Activated CD4-positive, alpha-beta T cell treated with anti-CD3 and anti-CD28 coated beads, Interleukin-2, Interleukin-4, amounts not matched to agents 100 ng/mL and 50 ng/mL, durations not matched to agents 16 hours and 8 hours (primary cell): ENCODE measurements around the gene GZMM.

Experiments used
- DNase-seq: peaks from one replicate; pipeline ENCODE4 v3.0.0-alpha.2; 2020; ENCODE audit warnings: low spot score

GZMM gene

DNA sequence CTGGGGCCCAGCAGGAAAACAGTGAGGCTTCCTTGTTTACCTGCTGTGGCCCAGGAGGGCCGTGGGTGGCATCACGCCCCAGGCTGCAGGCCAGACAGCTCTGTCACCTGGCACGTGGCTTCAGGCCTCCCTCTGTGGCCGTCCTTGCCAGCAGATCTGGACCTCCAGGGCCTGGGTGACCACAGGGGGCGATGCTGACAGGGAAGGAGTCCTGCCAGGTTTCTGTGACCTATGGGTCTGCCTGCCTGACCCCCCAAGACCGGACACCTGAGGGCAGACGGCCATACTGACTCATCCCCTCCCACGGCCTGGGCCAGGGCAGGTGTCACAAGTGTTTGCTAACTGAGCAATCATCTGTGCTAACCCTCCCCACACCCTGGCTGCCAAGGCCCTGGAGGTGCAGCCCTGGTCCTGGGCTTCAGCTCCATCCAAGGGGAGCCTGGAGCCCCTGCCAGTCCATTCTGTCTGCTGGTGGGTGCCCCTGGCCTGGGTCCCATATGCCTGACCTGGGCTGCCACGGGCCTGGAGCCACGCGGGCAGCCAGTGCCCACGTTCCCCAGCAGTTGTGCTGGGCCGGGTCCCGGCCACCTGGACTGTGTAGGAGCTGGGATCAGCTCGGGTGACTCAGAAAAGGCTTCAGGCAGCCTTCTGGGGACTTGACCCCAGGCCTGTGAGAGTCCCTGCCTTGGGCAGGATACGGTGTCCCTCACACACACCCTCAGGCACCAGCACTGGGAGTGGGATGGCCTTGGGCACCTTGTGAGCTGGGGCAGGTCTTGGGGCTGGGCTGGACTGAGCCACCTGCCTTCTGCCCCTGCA lies 8.6 kb upstream of the GZMM start:
- DNase-seq, result no peak

GRCh38 chr19:536031-536880 lies 7.6 kb upstream of the GZMM start:
- no peak for DNase-seq

GRCh38 chr19:536881-537404 lies 6.9 kb upstream of the GZMM start:
- DNase-seq, result no peak

GRCh38 chr19:538641-539428 lies 5.0 kb upstream of the GZMM start:
- DNase-seq, result no peak

GRCh38 chr19:539429-540030 lies 4.3 kb upstream of the GZMM start:
- DNase-seq, result no peak

DNA sequence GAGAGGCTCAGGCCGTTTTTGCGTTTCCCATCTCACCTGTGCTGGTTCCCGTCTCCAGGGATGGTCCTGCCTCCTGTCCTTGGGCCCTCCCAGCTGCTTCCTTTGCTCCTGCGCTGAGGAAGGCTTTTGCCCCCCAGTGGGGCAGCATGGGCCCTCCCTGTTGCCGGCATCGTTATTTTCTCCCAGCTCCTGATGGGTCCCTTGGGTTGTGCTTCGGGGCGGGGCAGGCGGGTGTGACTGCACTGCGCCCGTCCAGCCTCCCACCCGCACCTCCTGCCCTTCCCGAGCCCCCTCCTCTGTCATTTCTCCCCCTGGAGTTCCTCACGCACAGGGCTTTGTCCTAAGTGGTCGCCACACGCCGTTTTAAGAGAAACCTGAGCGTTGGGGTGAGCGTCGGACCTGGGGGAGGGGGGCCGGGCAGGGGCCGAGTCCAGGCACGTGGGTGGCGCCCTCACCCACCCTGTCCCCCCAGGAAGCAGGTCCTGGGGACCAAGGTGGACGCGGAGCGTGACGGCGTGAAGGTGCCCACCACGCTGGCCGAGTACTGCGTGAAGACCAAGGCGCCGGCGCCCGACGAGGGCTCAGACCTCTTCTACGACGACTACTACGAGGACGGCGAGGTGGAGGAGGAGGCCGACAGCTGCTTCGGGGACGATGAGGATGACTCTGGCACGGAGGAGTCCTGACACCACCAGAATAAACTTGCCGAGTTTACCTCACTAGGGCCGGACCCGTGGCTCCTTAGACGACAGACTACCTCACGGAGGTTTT lies 2.8 kb upstream of the GZMM start:
- no peak for DNase-seq

- DNase-seq, result no peak
Observed at GRCh38 chr19:541699-542098, 2.2 kb upstream of the GZMM start.

- DNase-seq, result no peak
Observed at GRCh38 chr19:542173-542866, 1.5 kb upstream of the GZMM start.

- no peak for DNase-seq
Observed at GRCh38 chr19:547117-547516, 3.3 kb downstream of the GZMM start.

GRCh38 chr19:547836-548720 lies 4.2 kb downstream of the GZMM start:
- no peak for DNase-seq

GRCh38 chr19:548886-549830 lies 5.3 kb downstream of the GZMM start:
- DNase-seq, result no peak

DNA sequence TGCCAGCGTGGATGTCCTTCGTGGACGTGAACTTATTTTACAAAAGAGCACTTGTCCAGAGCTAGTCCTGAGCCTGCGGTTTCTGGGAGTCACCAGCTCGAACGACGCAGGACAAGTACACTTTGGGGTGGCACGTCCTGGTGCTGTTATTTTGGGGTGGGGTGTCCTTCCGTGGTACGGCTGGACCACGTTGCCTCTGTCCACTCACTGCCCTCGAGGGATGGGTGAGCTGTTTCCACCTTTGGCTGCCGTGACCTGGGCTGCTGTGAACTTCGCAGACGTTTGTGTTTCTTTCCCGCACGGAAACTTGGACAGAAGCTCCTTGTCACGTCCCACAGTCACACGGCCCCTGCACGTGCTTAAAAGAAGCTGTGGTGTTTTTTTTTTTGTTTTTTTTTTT lies 11.0 kb downstream of the GZMM start:
- DNase-seq, result no peak

DNA sequence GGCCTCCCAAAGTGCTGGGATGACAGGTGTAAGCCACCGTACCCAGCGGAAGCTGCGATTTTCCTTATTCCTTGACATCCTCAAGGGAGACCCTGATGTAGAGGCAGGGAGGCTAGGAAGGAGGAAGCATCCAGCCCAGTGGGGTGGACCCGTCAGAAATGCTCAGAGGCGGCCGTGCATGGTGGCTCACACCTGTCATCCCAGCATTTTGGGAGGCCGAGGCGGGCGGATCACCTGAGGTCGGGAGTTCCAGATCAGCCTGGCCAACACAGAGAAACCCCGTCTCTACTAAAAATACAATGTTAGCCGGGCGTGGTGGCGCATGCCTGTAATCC lies 11.6 kb downstream of the GZMM start:
- DNase-seq, result no peak

DNA sequence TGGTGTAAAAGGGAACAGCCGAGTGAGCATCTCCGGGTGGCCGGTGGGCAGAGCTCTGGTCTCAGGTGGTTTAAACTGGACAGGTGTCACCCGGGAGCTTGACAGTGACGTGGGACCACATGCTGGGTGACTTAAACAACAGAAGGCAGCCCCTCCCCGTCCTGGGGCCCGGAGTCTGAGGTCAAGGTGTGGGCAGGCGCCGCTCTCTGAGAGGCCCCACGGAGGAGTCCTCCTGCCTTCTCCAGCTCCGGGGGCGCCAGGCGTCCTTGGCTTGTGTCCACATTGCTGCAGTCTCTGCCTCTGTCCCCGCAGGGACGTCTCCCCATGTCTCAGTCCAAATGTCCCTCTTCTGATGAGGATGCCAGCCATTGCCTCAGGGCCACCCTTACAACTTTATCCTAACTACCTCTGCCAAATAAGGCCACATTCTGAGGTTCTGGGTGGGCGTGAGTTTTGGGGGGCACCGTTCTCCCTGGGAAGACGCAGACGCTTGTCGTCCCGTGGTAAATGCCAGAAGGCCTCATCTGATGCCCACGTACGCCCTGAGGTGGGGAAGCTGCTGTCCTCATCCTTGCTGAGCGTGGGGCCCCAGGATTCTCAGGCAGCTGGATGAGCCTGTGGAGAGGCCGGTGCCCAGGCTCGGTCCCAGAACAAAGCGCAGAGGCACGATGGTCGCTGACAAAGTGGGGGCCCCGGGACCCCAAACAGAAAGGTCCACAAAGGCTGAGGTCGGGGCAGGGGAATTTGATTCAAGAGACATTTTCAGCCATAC lies 12.9 kb downstream of the GZMM start:
- no peak for DNase-seq

DNA sequence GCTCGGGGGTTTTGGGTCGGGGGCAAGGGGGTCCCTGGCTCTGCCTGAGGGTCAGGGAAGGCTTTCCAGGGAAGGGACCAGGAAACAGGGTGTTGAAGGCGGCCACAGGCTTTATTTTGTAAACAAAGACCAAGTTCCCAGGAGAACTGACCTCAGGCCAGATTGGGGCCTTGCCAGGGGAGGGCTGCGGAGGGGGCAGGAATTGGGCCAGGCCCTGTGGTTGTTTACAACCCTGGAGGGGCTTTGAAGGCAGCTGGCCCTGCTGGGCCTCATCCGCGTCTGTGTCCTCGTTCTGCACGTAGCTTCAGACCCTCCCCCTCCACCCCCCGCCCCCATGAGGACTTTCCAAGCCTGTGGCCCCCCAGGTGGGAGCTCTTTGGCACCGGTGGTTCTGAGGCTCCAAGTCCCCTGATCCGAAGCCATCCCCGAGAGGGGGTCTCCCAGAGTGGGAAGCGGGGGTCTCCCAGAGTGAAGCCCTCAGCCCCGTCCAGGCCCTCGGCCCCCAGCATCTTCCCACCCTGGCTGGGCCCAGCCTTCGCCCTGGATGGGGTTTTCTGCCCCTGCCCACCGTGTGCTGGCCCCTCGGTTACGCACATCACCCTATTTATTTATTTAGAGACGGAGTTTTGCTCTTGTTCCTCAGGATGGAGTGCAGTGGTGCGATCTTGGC lies 15.1 kb downstream of the GZMM start:
- no peak for DNase-seq

DNA sequence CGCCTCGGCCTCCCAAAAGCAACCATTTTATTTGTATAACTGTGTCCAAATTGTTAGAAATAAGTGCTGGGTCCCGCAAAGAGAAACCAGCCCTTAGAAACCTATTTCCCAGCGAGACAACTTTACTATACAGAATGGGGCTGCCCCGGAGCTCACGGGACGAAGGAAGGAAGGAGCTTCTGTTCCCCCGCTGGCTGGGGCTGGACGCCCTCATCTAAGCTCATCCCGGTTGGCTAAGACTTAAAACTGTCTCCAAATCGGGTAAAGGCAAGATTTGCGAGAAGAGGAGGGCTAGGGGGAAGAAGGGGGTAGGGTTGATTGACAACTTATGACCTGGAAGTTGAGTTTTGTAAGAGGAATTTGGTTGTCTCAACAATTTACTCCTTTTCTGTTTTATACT lies 16.3 kb downstream of the GZMM start:
- DNase-seq, result no peak

- DNase-seq, result no peak
Observed at GRCh38 chr19:566403-566802, 22.6 kb downstream of the GZMM start.
